Activated T-helper 1 cell treated with anti-CD3 and anti-CD28 coated beads, Interleukin-12 subunit alpha, Interleukin-12 subunit beta, Interleukin-2, Interleukin-4 antibody, amounts not matched to agents 30 ng/mL and 10 ng/mL and 1 ng/mL, durations not matched to agents 14 hours and 24 hours and 36 hours (primary cell): ENCODE measurements around the gene GSTM5. TPM values are rescaled to one million over a fixed set of nuclear protein-coding genes. Genes with fewer than 3 reads are reported as not detected.
"Not testable (repeated sequence)": the region's sequence is repeated elsewhere in the genome, so short reads cannot be mapped to it uniquely, and the experiment has no call there.

ENCODE experiments used
- DNase-seq: peaks from one replicate; pipeline ENCODE4 v3.0.0; 2021; ENCODE audit warnings: low spot score
- H3K27ac Mint-ChIP-seq: one replicate; pipeline ENCODE4 v1.8.0; 2021; ENCODE audit warnings: mild to moderate bottlenecking, mixed read lengths
- H3K27me3 Mint-ChIP-seq: one replicate; pipeline ENCODE4 v1.8.0; 2022; ENCODE audit warnings: mild to moderate bottlenecking, moderate library complexity, mixed read lengths; ENCODE audit not compliant: insufficient read depth
- H3K36me3 Mint-ChIP-seq: one replicate; pipeline ENCODE4 v1.8.0; 2021; ENCODE audit warnings: low read depth, mixed read lengths
- H3K4me1 Mint-ChIP-seq: one replicate; pipeline ENCODE4 v1.8.0; 2021; ENCODE audit warnings: low read depth, mixed read lengths
- H3K4me3 Mint-ChIP-seq: one replicate; pipeline ENCODE4 v1.8.0; 2021; ENCODE audit warnings: mild to moderate bottlenecking, moderate library complexity, mixed read lengths
- H3K9me3 Mint-ChIP-seq: one replicate; pipeline ENCODE4 v1.8.0; 2021; ENCODE audit warnings: mixed read lengths
- intact Hi-C: fragments of 100-400 bp; cut with micrococcal nuclease; formaldehyde crosslinking; loops from one replicate; pipeline ENCODE4 v1.15.1; 2024
- total RNA-seq: library from RNA; stranded (reverse); gene quantifications from 2 replicates; pipeline ENCODE4 v1.2.3, GENCODE V29; 2022

The GSTM5 gene
- total RNA-seq, 1 donor from 2014 or later: 0.08 TPM

DNA sequence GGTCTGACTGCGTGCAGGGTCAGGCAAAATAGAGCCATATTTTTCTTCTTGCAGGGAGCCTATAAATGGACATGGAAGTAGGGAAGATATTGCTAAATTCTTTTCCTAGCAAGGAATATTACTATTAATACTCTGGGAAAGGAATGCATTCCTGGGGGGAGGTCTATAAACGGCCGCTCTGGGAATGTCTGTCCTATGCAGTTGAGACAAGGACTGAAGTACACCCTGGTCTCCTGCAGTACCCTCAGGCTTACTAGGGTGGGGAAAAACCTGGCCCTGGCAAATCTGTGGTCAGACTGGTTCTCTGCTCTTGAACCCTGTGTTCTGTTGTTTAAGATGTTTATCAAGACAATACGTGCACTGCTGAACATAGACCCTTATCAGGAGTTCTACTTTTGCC lies 3.1 kb upstream of the GSTM5 start:
- peaks cover 15% of the 10 kb centered on the region for H3K9me3 Mint-ChIP-seq
- intact Hi-C loops, DNase-seq, H3K27ac Mint-ChIP-seq, H3K36me3 Mint-ChIP-seq, H3K27me3 Mint-ChIP-seq, H3K4me3 Mint-ChIP-seq, H3K4me1 Mint-ChIP-seq: not testable (repeated sequence)

DNA sequence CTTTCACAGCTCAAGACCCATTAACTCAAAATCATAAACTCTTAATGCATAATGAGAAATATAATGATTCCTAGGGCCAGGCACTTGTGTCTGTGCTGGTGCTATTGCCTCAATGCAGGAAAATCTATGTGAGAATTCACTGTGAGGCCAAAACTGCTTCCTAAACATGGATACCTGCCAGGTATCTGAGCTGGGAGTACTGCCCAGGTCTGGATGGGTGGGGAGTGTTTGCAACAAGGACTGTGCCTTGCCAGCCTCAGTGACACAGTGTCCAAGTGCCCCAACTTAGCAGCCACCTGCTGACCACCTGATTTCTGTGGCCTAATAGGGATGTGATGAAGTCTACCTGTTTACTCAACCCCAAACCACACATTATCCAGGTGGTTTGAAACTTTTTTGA lies 2.2 kb upstream of the GSTM5 start:
- H3K4me3 Mint-ChIP-seq, intact Hi-C loops, H3K36me3 Mint-ChIP-seq: not testable (repeated sequence)

GRCh38 chr1:109712321-109712864 lies 342 bp downstream of the GSTM5 start:
- Mint-ChIP-seq H3K4me3 (no peak overlapping the region), H3K27me3 (no peaks in the 10 kb centered on the region), H3K4me1 (no peaks in the 10 kb centered on the region), H3K27ac (no peak overlapping the region), H3K36me3 (no peaks in the 10 kb centered on the region), H3K9me3 (peaks cover 15% of the 10 kb centered on the region)
- DNase-seq: no peak
- intact Hi-C loops: no loop called here

More for the DNA sequence above, 2.2 kb upstream of the GSTM5 start:
- H3K4me1 Mint-ChIP-seq, H3K27ac Mint-ChIP-seq, H3K27me3 Mint-ChIP-seq, DNase-seq: not testable (repeated sequence)
- peaks cover 15% of the 10 kb centered on the region for H3K9me3 Mint-ChIP-seq

GRCh38 chr1:109713636-109714035 lies 1.6 kb downstream of the GSTM5 start:
- Mint-ChIP-seq H3K36me3 (no peaks in the 10 kb centered on the region), H3K4me3 (no peak overlapping the region), H3K27me3 (no peaks in the 10 kb centered on the region), H3K4me1 (no peaks in the 10 kb centered on the region), H3K9me3 (peaks cover 8% of the 10 kb centered on the region), H3K27ac (no peak overlapping the region)
- intact Hi-C loops: no loop called here
- DNase-seq: no peak

- no peak overlapping the region for H3K27ac Mint-ChIP-seq
- no peaks in the 10 kb centered on the region for H3K9me3 Mint-ChIP-seq
- no peaks in the 10 kb centered on the region for H3K4me1 Mint-ChIP-seq
- intact Hi-C loops: no loop called here
- H3K36me3 Mint-ChIP-seq: no peaks in the 10 kb centered on the region
- no peak overlapping the region for H3K4me3 Mint-ChIP-seq
- no peak for DNase-seq
- H3K27me3 Mint-ChIP-seq: no peaks in the 10 kb centered on the region
These were observed 2.8 kb downstream of the GSTM5 start for GRCh38 chr1:109714661-109715372.

GRCh38 chr1:109716121-109716520 lies 4.1 kb downstream of the GSTM5 start:
- Mint-ChIP-seq H3K4me3 (no peak overlapping the region), H3K27me3 (no peaks in the 10 kb centered on the region), H3K36me3 (no peaks in the 10 kb centered on the region), H3K27ac (no peak overlapping the region), H3K4me1 (no peaks in the 10 kb centered on the region), H3K9me3 (no peaks in the 10 kb centered on the region)
- intact Hi-C loops: no loop called here
- DNase-seq: no peak

DNA sequence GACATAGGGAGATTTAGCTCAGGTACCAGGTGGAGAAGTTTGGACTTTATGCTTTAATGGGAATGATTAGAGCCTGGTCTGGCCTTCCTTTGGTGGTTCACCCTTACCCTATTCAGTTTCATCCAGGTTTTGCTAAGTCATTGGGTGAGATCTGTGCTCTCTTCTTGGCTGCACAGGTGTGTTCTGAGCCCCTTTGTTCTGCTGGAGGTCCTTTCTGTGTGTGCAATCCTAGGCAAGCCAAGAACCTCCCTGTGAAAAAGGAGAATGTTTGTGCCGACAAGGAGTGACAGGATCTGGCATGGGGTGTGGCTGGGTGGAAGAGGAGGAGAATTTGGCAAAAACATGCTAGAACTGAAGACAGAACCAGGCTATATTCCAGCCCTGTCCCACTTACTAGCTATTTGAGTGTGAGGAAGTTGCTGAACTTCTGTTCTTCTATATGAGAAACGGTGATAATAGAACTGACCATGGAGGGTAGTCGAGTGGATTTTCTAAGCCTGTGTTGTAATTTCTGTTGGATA lies 4.6 kb downstream of the GSTM5 start:
- no peak overlapping the region for H3K4me3 Mint-ChIP-seq
- no peak for DNase-seq
- no peaks in the 10 kb centered on the region for H3K4me1 Mint-ChIP-seq
- no peaks in the 10 kb centered on the region for H3K27me3 Mint-ChIP-seq
- intact Hi-C loops: no loop called here
- H3K27ac Mint-ChIP-seq: no peak overlapping the region
- no peaks in the 10 kb centered on the region for H3K9me3 Mint-ChIP-seq
- no peaks in the 10 kb centered on the region for H3K36me3 Mint-ChIP-seq

DNA sequence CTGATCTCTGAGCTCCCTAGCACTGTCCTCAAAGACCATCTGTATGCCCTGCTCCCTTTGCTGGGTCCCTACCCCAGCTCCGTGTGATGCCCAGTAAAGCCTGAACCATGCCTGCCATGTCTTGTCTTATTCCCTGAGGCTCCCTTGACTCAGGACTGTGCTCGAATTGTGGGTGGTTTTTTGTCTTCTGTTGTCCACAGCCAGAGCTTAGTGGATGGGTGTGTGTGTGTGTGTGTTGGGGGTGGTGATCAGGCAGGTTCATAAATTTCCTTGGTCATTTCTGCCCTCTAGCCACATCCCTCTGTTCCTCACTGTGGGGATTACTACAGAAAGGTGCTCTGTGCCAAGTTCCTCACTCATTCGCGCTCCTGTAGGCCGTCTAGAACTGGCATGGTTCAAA lies 5.7 kb downstream of the GSTM5 start:
- H3K4me1 Mint-ChIP-seq: no peaks in the 10 kb centered on the region
- no peak for DNase-seq
- intact Hi-C loops: no loop called here
- no peaks in the 10 kb centered on the region for H3K27me3 Mint-ChIP-seq
- no peaks in the 10 kb centered on the region for H3K9me3 Mint-ChIP-seq
- H3K4me3 Mint-ChIP-seq: no peak overlapping the region
- no peaks in the 10 kb centered on the region for H3K36me3 Mint-ChIP-seq
- no peak overlapping the region for H3K27ac Mint-ChIP-seq

DNA sequence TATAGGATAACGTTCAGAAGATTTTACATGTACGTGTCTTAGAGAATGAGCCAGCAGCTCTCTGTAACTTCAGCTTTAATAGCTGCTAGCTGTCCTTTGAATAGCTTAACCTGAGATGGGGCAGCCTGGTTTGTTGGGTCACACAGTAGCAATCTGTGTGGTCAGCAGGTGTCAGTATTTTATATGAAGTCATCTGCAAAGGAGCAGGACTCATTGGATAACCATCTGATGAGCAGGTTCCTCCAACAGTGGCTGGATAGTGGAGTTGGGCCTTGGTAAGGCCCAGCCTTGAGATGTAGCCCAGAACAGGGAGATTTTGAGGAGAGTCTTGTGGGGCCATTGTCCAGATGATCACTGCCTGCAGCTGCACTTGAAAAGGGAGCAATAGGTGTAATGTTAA lies 6.4 kb downstream of the GSTM5 start:
- Mint-ChIP-seq H3K27me3 (no peaks in the 10 kb centered on the region), H3K9me3 (no peaks in the 10 kb centered on the region), H3K4me1 (no peaks in the 10 kb centered on the region), H3K27ac (no peak overlapping the region), H3K36me3 (no peaks in the 10 kb centered on the region), H3K4me3 (no peak overlapping the region)
- DNase-seq: no peak
- intact Hi-C loops: no loop called here

DNA sequence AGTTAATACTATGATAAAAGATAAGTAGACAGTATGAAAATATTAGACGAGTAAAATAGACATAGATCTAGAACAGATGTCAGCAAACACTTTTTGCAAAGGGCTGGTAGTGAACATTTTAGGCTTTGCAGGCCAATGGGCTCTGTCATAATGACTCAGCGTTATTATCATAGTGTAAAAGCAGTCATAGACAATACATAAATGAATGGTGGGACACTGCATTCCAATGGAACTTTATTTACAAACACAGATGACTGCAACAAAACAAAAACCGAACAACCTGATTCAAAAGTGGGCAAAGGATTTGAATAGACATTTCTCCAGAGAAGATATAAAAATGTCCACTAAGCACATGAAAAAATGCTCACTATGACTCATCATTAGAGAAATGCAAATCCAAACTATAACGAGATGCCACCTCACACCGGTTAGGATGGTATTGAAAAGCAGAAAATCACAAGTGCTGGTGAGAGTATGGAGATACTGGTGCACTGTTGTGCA lies 7.3 kb downstream of the GSTM5 start:
- no peak overlapping the region for H3K27ac Mint-ChIP-seq
- no peaks in the 10 kb centered on the region for H3K36me3 Mint-ChIP-seq
- DNase-seq: no peak
- H3K4me3 Mint-ChIP-seq: no peak overlapping the region
- H3K4me1 Mint-ChIP-seq: no peaks in the 10 kb centered on the region
- H3K9me3 Mint-ChIP-seq: no peaks in the 10 kb centered on the region
- intact Hi-C loops: no loop called here
- H3K27me3 Mint-ChIP-seq: no peaks in the 10 kb centered on the region

- H3K4me1 Mint-ChIP-seq: no peaks in the 10 kb centered on the region
These were observed 9.0 kb downstream of the GSTM5 start for GRCh38 chr1:109721042-109721441.

DNA sequence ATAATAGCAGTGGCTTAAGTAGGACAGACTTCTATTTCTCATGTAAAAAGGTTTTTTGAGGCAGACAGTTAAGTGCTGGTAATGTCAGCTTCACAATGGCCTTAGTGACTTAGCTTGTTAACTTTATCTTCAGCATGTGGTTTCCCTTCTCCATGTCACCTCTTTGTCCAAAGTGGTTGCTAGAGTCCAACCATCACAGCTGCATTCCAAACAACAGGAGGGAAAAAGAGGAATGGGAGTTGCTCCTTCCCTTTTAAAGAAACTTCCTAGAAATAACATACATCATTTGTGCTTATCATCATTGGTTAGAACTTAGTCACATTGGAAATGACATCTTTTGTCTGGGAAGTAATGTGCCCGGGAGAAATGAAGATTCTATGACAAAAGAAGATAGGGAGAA lies 9.9 kb downstream of the GSTM5 start:
- Mint-ChIP-seq H3K36me3 (no peaks in the 10 kb centered on the region), H3K4me1 (no peaks in the 10 kb centered on the region), H3K27me3 (peaks cover 2% of the 10 kb centered on the region), H3K4me3 (no peak overlapping the region), H3K9me3 (no peaks in the 10 kb centered on the region), H3K27ac (no peak overlapping the region)
- DNase-seq: no peak
- intact Hi-C loops: no loop called here

More at GRCh38 chr1:109721042-109721441, 9.0 kb downstream of the GSTM5 start:
- no peak overlapping the region for H3K4me3 Mint-ChIP-seq
- no peak for DNase-seq
- no peak overlapping the region for H3K27ac Mint-ChIP-seq
- peaks cover 2% of the 10 kb centered on the region for H3K27me3 Mint-ChIP-seq
- H3K36me3 Mint-ChIP-seq: no peaks in the 10 kb centered on the region
- no peaks in the 10 kb centered on the region for H3K9me3 Mint-ChIP-seq
- intact Hi-C loops: no loop called here

DNA sequence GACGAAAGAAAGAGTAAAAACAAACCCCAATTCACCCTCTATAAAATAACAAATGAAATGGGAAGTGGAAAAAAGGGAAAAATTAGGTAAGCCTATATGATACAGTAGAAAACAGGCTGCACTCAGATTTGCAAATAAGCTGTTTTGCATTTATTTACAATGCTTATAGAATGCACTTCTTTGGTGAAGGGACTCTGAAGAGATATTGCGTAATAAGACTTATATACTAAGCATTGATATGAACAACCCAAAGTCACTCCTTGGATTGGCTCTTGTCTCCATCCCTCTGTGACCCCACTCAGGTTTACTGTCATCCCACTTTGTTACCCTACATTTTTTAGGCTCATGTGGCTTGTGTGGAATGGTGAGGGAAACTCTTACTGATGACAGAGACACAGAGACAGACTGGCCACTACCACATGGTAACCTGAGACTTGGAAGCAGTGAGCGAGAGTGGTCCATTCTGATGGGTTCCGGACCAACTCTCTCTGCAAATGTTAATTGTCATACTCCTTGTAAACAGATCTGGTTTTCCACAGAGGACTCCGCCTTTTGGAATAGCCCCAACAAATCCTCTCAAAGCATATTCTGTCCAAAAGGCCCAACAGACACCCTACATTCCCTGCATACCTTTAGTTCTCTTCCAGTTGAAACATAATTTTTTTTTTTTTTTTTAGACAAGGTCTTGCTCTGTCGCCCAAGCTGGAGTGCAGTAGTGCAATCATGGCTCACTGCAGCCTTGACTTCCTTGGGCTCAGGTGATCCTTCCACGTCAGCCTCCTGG lies 11.0 kb downstream of the GSTM5 start:
- Mint-ChIP-seq H3K27ac (no peak overlapping the region), H3K4me1 (no peaks in the 10 kb centered on the region), H3K4me3 (no peak overlapping the region), H3K27me3 (peaks cover 2% of the 10 kb centered on the region), H3K9me3 (no peaks in the 10 kb centered on the region), H3K36me3 (no peaks in the 10 kb centered on the region)
- intact Hi-C loops: no loop called here
- DNase-seq: no peak
